ENCODE data around the gene ADIPOQ. TPM values are rescaled to one million over a fixed set of nuclear protein-coding genes. Genes with fewer than 3 reads are reported as not detected.
"Not testable (repeated sequence)": the region's sequence is repeated elsewhere in the genome, so short reads cannot be mapped to it uniquely, and the experiment has no call there.

The ADIPOQ gene
- total RNA-seq, 1 donor from 2014 or later = not detected

- peak; percentile 69 for DNase-seq
Observed at GRCh38 chr3:186826976-186827857, 15.3 kb upstream of the ADIPOQ start.

- DNase-seq = no peak
Observed at GRCh38 chr3:186828340-186828739, 14.2 kb upstream of the ADIPOQ start.

GRCh38 chr3:186831798-186832197 lies 10.7 kb upstream of the ADIPOQ start:
- DNase-seq = no peak

- no peak for DNase-seq
Observed at GRCh38 chr3:186832276-186832675, 10.2 kb upstream of the ADIPOQ start.

GRCh38 chr3:186839874-186840641 lies 2.5 kb upstream of the ADIPOQ start:
- no peak for DNase-seq

- no peak for DNase-seq
Observed at GRCh38 chr3:186841620-186842019, 890 bp upstream of the ADIPOQ start.

GRCh38 chr3:186843039-186843432 lies 526 bp downstream of the ADIPOQ start:
- no peak for DNase-seq

- DNase-seq = no peak
Observed at GRCh38 chr3:186844908-186845307, 2.4 kb downstream of the ADIPOQ start.

- no peak for DNase-seq
Observed at GRCh38 chr3:186845756-186846155, 3.2 kb downstream of the ADIPOQ start.

GRCh38 chr3:186847437-186847836 lies 4.9 kb downstream of the ADIPOQ start:
- no peak for DNase-seq

GRCh38 chr3:186849374-186849975 lies 7.0 kb downstream of the ADIPOQ start:
- DNase-seq = no peak

- DNase-seq = not testable (repeated sequence)
Observed at GRCh38 chr3:186851835-186852234, 9.3 kb downstream of the ADIPOQ start.

- no peak for DNase-seq
Observed at GRCh38 chr3:186852994-186853393, 10.5 kb downstream of the ADIPOQ start.

- no peak for DNase-seq
Observed at GRCh38 chr3:186854146-186854545, 11.6 kb downstream of the ADIPOQ start.

- no peak for DNase-seq
Observed at GRCh38 chr3:186854954-186855353, 12.4 kb downstream of the ADIPOQ start.

- DNase-seq = no peak
Observed at GRCh38 chr3:186857743-186858142, 15.2 kb downstream of the ADIPOQ start.

- not testable (repeated sequence) for DNase-seq
Observed at GRCh38 chr3:186865215-186865853, 22.8 kb downstream of the ADIPOQ start.

- not testable (repeated sequence) for DNase-seq
Observed at GRCh38 chr3:186866095-186866494, 23.6 kb downstream of the ADIPOQ start.

GRCh38 chr3:186869253-186870100 lies 27.0 kb downstream of the ADIPOQ start:
- no peak for DNase-seq

GRCh38 chr3:186870421-186871201 lies 28.1 kb downstream of the ADIPOQ start:
- DNase-seq = no peak

Data from occipital lobe (tissue), 2 donors.